Coronary artery (tissue), 2 donors: ENCODE results near the gene IRX2.
A peak's percentile ranks its signal among the peaks of the same experiment; 100 is the strongest.

Experiments used
- DNase-seq: peaks from one replicate; pipeline ENCODE4 v3.0.0-alpha.2; 2017; ENCODE audit warnings: low spot score
- H3K27ac ChIP-seq, 2 donors: fragments of 200-600 bp; sonication (generic); one replicate each; pipeline ENCODE4 v1.5.1; 2016 to 2019
- H3K4me3 ChIP-seq: fragments of 200-600 bp; sonication (generic); 2 replicates; pipeline ENCODE4 v1.5.1; 2016; ENCODE audit warnings: mild to moderate bottlenecking, moderate library complexity
- TF ChIP-seq, protein P1 (sequence below): fragments of 200-600 bp; sonication (generic); IDR thresholded peaks from one replicate; pipeline ENCODE4 v1.5.1; 2019; ENCODE audit warnings: antibody characterized with exemption

The IRX2 gene

DNA sequence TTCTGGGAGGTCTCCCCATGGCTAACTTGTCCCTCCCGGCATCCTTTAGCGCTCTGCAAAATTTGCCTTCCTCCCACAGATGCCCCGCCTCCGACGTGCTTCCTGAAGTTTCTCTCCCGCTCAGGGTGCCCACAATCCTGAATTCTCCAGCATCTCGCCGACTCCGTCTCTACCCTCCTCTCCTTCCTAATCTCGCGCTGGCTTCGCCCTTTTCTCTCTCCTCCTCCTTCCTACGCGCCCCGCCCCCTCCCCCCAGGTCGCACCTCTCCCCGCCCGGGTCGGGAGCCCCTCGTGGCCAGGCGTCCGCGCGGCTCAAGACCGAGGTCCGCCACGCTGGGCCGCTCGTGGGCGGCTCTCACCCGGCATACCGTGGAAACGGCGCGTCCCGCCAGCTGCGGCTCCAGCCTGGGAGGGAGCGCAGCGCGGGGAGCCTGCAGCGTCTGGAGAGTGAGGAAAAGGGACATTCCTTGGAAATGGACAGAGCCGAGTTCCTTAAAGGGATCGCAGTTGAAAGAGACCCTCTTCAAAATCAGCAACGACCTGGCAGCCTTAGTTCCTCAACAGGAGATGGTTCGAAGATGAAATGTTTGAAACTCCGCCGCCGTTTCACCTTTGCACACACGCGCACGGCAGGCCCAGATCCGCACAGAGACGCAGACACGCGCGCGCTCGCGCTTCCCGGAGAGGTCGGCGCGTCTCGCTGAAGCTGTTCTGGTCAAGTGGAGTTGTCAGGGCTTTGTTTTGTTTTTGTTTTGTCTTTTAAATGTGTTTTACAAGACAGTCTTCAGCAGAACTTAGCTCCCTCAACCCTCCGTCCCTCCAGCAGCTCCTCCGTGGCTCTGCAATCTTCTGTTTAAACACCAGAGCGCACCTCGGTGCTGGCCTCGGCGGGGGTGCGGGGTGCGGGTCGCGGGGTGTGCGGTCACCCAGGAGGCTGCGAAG, 5.0 kb upstream of the IRX2 start:
- Histone ChIP-seq H3K27ac (no peak overlapping the region), H3K4me3 (peak overlapping the region; percentile 65)
- peak; percentile 55 for DNase-seq
- TF ChIP-seq, protein P1, sequence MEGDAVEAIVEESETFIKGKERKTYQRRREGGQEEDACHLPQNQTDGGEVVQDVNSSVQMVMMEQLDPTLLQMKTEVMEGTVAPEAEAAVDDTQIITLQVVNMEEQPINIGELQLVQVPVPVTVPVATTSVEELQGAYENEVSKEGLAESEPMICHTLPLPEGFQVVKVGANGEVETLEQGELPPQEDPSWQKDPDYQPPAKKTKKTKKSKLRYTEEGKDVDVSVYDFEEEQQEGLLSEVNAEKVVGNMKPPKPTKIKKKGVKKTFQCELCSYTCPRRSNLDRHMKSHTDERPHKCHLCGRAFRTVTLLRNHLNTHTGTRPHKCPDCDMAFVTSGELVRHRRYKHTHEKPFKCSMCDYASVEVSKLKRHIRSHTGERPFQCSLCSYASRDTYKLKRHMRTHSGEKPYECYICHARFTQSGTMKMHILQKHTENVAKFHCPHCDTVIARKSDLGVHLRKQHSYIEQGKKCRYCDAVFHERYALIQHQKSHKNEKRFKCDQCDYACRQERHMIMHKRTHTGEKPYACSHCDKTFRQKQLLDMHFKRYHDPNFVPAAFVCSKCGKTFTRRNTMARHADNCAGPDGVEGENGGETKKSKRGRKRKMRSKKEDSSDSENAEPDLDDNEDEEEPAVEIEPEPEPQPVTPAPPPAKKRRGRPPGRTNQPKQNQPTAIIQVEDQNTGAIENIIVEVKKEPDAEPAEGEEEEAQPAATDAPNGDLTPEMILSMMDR = no peak

DNA sequence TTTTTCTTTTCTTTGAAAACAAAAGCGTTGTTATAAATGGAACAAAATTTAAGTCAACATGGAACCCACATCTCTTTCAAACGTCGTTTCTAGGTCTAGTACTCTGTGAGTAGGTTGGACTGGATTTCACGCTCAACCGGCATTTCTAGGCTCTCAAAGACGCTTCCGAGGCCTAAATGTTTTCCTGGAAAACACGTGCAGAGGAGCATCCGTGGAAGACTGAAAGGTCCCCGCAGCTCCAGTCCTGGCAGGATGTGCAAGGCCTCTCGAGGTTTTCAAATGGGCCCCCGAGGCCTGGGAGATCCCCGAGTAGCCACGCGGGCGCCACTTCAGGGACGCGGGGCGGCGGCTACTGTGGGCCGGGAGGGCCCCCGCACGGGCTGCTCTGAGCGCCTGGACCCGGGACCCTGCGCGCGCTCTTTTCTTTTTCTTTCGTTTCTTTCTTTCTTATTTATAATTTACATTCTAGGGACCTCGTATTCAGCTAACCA, 4.2 kb upstream of the IRX2 start:
- peak; percentile 46 for DNase-seq
- TF ChIP-seq, protein P1 = no peak
- Histone ChIP-seq H3K27ac (no peak overlapping the region), H3K4me3 (peak overlapping the region; percentile 65)

DNA sequence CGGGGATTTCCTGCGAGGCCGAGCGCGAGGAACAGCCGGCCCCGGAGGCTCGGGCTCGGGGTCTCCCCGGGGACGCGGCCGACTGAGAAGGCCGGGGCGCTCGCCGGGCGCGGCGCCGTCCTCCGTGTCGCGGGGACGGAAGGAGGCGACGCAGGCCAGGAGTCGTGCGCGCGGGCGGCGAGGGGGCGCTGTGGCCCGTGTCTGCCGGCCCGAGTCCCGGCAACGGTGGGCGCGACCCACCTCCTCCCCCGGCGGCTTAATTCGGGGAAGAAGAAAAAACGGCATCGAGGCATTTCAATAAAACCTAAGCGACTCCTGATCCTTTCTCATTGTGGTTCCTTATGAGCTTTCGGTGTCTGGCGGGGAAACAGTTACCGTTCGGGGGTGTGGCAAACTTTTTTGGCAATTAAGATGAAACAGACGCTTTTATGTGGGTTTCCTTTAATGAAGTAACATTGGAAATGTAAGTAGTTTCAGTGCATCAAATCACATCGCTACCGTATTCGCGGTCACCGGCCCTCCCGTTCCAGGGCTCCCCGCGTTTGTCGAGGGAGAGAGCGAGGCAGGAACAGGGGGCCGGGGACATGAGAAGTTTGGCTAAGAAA, 3.7 kb upstream of the IRX2 start:
- H3K4me3 ChIP-seq = peak overlapping the region; percentile 65
- peak; percentile 22 for DNase-seq
- H3K27ac ChIP-seq = no peak overlapping the region
- TF ChIP-seq, protein P1 = no peak

DNA sequence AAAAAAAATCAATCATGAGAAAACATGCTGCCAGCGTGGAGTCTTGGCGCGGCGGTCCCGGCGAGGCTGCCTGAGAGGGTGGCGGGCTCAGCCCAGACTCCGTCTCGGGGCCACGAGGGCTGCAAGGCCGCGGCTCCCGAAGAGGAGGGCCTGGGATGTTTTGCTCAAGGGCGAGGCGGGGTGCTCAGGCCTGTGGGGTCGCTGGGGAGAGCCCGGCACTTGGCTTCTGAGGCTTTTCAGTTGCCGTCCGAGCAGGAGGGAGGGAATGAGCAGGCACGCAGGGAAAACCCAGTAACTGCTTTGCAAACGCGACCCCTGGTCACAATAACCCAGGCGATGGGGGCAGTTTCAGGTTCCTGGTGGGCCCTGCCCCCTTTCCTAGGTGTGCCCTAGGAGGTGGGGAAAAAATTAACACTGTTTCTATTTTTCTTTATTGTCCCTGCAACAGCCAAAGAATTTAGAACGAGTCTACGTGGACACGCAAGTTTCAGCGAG, 3.2 kb upstream of the IRX2 start:
- TF ChIP-seq, protein P1 = no peak
- peak overlapping the region; percentile 65 for H3K4me3 ChIP-seq
- peak; percentile 49 for DNase-seq
- H3K27ac ChIP-seq = no peak overlapping the region

DNA sequence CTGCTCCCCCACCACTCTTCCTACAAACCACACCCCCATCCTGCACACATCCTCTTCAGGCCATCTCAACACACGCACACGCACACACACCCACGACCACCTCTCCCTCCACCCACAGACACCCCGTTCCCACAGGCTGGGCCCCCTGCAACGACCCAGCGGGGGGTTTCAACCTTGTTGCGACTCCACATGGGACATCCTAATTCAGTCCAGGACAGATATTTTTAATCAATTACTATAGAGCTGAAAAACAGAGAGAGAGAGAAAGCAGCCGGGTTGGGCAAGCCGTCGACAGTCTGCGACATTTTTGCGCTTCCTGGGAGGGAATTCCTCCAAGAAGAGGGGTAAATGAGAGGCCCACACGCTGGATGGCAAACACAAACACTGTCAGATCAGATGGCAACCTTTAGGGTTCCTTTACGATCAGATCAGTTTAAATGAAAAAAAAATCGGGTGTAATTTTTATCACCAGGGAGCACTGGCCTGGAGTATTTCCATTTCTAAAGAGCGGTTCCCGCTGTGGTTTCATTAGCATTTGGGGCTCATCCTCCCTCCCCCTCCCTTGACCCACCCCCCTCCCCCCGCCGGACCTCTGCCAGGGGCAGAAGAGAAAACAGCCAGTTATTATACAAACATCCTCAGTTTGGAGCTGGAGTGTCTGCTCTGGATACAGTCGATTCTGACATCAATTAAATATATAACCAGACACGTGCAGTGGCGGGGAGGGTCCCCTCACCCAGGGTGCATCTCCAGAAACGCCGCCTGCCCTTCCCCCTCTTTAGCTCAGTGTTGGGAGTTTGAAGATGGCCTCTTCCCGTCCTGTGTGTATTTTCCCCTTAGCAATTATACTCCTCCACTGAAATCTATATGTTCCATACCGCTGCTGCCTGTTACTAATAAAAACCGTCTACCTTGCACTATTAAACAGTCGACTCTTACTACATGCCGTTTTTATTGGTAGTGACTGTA, 2.3 kb upstream of the IRX2 start:
- no peak overlapping the region for H3K27ac ChIP-seq
- TF ChIP-seq, protein P1 = no peak
- DNase-seq = no peak
- H3K4me3 ChIP-seq = no peak overlapping the region

DNA sequence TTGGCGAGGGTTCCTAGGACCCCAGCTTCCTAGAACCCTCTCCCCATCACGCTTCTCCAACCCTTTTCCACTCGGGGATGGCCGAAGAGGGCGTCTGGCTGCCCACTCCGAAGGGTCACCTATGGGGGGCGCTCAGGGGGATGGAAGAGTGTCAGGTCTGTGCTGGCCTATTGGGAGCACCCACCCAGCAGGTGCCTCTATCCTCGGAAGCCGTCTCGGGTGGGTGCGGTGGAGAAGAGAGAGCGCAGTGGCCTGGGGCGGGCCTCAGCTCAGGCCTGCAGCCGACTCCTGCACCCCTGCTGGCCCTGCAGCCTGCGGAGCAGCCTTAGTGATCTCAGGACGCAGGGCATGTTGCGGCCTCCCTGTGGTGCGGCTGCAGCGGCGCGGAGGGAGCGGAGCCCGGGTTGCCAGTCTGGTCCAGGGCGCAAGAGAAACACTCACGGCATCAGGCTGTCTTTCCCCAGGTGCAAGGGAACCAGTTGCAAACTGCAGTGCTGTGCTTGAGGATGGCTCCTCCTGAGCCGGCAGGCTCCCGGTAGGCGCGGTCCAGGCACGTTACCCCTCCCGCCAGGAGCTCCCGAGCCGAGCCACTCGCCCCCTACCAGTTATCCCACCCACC, 1.5 kb upstream of the IRX2 start:
- Histone ChIP-seq H3K27ac (no peak overlapping the region), H3K4me3 (peak overlapping the region; percentile 69)
- DNase-seq = peak; percentile 49
- TF ChIP-seq, protein P1 = no peak
